Iris pigment epithelial cell (primary cell): ENCODE data around the gene CELA2A.
A peak's percentile ranks its signal among the peaks of the same experiment; 100 is the strongest.

Experiments
- DNase-seq: peaks from one replicate; pipeline ENCODE4 v3.0.0-alpha.2; 2011; ENCODE audit warnings: low read depth

Gene CELA2A

GRCh38 chr1:15456313-15456954, at the start of gene CELA2A:
Gene CELA2A, plus strand, starts transcription at chr1:15456732. Its CDS starts 22 bp downstream, at chr1:15456754.
- no peak for DNase-seq

- DNase-seq, result no peak
These were observed 49.0 kb upstream of the CELA2A start for GRCh38 chr1:15407580-15407979.

DNA sequence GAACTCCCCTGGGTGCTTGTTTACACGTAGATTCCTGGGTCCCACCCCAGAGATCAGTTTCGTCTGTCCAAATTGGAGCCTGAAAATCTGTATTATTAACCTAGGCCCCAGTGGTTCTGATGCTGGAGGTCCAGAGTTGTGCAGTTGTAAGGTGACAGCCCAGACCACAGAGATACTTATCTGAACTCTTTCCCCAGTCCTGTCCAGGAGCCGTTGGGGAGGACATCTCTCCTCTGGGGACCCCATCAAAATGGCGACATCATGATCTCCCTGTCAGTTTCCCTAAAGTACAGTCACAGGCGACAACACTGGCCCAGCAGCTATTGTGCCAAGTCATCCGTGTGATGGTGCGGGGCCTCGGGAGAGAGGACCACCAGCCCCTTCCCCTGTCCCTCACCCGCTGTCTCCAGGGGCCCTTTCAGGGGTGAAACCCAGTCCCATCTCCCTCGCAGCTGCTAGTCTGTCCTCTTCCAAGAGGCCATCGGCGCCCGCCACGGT, 47.6 kb upstream of the CELA2A start:
- DNase-seq, result no peak

GRCh38 chr1:15409388-15410222, 46.9 kb upstream of the CELA2A start, which contains the start of gene EFHD2:
Gene EFHD2, plus strand, starts transcription at chr1:15409888. Its CDS starts 84 bp downstream, at chr1:15409972.
- DNase-seq, result peak; percentile 73

- no peak for DNase-seq
These were observed 46.2 kb upstream of the CELA2A start for GRCh38 chr1:15410223-15410883.

DNA sequence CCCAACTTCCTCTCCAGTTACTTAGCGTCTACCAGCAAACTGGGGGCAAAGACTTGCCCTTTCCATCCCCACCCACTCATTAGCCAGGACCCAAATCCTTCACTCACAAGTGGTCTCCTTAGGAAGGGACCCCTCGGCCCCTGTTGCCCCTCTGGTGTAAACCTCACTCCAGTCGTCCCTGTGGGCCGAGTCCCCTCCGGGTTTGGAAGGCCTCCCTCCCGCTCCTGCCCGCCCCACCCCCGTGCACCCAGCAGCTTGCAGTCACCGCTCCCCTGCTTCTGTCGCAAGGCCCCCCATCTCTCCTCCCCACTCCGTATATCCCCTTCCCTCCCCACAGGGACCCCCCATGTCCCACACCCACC, 45.7 kb upstream of the CELA2A start:
- DNase-seq, result no peak

DNA sequence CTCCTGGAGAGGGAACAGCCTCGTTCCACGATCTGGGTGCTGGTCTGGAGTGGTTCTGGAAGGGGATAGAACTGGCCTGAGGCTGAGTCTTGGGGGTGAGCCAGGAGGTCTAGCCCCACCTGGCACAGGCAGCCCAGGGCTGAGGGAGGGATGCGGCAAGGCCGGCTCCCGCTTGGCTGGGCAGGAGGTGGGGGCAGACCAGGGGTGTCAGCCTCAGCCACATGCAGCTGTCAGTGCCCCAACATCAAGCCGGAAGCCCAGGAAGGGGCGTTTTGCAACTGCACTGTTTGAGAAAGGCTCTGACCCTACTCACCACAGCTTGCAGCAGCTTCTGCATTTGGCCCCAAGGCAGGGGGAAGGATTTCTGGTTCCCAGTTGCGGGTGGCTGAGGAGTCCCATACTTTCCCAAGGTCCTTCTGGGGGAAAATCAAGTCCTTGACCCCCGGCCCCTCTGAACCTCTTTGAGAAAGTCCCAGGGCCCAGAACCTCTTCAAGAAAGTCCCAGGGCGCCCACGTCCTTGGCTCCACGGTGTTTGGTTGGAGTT, 44.9 kb upstream of the CELA2A start:
- DNase-seq, result peak; percentile 59

GRCh38 chr1:15412175-15412800, 44.2 kb upstream of the CELA2A start:
- no peak for DNase-seq

- DNase-seq, result no peak
These were observed 43.7 kb upstream of the CELA2A start for GRCh38 chr1:15412843-15413242.

DNA sequence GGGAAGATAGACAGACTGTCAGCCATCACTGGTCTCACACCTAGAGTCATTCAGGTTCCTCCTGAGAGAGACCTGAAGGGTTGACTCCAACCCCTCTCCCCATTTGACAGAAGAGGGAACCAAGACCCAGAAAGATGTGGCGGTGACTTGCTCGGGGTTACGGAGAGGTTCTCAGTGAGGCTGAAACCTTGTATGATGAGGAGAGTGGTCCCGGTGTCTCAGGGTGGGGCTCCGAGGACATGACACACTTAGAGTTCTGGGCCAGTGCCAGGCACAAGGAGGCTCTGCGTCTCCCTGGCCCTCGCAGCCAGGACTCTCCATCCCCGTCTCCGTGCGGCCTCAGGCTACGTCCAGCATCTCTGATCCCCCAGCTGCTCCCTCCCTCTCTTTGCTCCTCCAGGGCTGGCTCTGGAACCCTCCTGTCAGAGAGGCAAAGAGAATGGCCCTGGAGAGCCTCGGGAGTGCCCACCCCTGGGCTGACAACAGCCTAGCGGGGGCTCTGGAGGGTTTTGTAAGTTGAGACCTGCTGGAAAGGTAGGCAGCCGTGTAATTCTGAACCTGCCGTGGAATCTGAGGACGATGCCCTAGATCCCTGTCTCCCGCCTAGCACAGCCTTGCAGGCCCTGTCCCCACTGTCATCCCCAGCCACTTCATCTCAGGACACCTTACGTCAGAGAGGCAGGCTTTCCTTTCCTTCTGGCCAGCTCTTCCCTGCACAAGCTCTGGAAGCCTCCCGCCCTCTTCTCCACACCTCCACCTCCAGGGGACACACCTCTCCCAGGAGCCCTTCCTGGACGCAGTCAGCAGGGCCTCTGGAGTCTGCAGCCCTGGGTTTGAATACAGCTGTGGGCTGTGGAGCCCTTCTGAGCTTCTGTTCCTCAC, 42.7 kb upstream of the CELA2A start:
- no peak for DNase-seq

DNA sequence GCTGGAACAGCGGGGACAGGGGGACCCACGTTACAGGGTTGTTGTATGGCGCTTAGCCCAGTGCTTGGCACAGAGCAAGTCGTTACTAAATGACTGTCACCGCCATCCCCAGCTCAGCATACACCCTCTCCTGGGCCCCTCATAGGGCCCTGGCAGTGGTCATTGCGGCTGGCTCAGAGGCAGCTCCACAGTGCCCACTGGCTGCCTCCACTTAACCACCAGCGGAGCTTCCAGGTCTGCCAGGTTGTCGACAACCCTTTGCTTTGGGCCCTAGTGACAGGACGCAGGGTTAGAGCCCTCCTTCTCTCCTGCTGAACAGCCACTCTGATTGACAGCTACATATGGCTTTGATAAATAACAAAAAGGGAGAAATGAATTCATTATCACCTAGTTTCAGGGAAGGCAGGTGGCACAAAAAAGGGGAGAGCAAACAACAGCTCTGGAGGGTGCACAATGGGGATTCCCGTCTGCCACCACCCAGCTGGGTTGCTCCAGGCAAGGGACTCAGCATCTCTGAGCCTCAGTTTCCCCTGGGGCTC, 42.0 kb upstream of the CELA2A start:
- DNase-seq, result no peak

GRCh38 chr1:15417059-15417934, 39.2 kb upstream of the CELA2A start:
- DNase-seq, result peak; percentile 81

DNA sequence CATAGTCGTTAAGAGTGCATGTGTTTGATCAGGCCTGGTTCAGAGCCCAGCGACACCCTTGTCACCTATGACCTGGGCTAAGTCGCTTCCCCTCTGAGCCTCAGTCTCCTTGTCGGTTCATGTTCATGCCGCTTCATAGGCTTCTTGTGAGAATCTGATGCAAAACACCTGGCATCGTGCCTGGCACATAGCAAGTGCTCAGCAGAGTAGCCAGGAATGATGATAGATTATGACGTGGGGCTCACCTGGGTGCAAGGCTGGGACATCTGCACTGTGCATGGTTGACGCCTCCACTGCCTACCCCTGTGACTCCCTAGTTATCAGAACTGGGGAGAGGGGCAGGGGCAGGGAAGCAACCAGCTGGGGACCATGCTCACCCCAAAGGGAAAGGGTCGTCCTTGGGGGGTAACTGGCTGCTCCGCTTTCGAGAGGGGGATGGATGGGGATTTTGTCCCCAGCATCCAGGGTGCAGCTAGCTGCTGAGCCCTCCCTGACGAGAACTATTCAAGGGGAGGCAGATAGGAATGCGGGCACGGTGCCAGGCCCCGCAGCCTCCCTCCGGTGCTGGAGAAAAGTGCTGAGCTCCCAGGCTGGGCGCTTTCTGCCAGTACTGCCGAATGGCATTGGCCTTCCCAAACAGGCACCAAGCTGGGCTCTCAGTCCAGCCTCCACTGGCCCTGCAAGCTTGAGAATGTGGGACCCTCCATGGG, 37.6 kb upstream of the CELA2A start:
- peak; percentile 82 for DNase-seq

GRCh38 chr1:15420853-15421465, 35.6 kb upstream of the CELA2A start:
- DNase-seq, result peak; percentile 36

GRCh38 chr1:15422871-15423270, 33.7 kb upstream of the CELA2A start:
- DNase-seq, result no peak

GRCh38 chr1:15423355-15424077, 33.0 kb upstream of the CELA2A start:
- no peak for DNase-seq

GRCh38 chr1:15424146-15424667, 32.3 kb upstream of the CELA2A start:
- no peak for DNase-seq

DNA sequence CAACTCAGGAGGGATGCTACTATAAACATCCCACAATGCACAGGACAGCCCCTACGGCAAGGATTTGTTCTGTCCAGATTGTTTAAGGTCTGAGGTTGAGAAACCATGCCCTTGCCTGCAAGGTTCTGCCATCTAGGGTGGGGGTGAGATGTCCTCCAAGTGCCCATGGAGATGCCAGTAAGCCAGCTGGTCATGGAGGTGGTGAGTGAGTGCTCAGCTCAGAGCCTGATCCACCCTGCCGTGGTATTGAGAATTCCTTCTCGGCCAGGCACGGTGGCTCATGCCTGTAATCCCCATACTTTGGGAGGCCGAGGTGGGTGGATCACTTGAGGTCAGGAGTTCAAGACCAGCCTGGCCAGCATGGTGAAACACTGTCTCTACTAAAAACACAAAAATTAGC, 31.6 kb upstream of the CELA2A start:
- DNase-seq, result no peak
